Aortic smooth muscle cell (primary cell): ENCODE measurements around the gene PTX3. TPM values are rescaled to one million over a fixed set of nuclear protein-coding genes. Genes with fewer than 3 reads are reported as not detected.

ENCODE experiments used
- total RNA-seq: library from RNA; depleted of rRNA; stranded (reverse); fragments of >200 nt; gene quantifications from 2 replicates; pipeline ENCODE4 v1.2.3, GENCODE V29; 2014

The PTX3 gene
- 194 and 257 TPM in 2 replicates for total RNA-seq

GRCh38 chr3:157436583-157437291, at the start of gene PTX3:
TSS of gene PTX3 (plus strand) at chr3:157436850. CDS start at chr3:157436934, 84 bp downstream.

Other genes with a start within 250 kb of the PTX3 start
- gene VEPH1, start 66.6 kb downstream of the PTX3 start, total RNA-seq: 43.6 and 62.6 TPM in 2 replicates